ENCODE measurements around the gene LAMA3.

Gene LAMA3

DNA sequence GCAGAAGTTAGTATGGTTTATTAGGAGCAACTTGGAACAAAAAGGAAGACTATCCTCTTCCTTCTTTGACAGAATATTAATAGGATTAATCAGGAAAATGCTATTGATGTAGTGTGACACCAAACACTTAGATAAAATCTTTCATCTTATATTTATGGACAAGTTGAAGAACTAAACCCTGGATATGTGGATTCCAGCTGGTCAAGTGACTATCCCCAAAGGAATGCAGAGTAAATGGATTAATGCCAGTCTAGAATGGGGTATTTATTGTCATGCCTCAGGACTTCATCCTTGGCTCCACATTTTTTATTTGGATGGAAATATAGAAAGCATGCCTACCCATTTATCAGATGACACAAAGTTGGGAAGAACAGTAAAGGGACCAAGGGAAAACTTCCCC lies 201.3 kb downstream of the LAMA3 start:
- no peaks in the 10 kb centered on the region for H3K4me1 ChIP-seq (ENCODE audit: insufficient read depth, low read length)
- H3K27me3 ChIP-seq (ENCODE audit: insufficient read depth, low read length) = no peaks in the 10 kb centered on the region
- H3K36me3 ChIP-seq (ENCODE audit: insufficient read depth, low read depth, low read length) = no peaks in the 10 kb centered on the region
- H3K27ac ChIP-seq (ENCODE audit: low read length) = no peak overlapping the region
- no peak overlapping the region for H3K9ac ChIP-seq (ENCODE audit: low read depth, low read length)
- no peak overlapping the region for H3K4me3 ChIP-seq (ENCODE audit: low read length)
- H3K9me3 ChIP-seq (ENCODE audit: insufficient read depth, low read depth, low read length) = no peaks in the 10 kb centered on the region

DNA sequence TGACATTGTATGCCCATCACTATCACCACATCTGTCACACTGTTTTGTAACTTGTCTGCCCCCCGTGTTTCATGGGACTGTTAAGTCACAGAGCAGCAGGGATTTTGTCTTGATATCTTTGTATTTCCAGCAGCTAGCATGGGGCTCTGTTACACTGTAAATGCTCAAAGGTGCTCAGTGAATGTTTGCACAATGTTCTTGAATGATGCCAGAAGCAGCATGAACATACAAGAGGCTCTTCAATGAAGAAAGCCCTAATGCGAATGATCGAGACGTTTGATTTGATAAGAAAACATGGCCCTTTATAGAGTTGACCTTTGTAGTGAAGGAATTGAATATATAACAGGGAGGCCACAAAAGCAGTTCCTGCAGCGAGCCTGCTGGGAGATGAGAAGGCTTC lies 204.4 kb downstream of the LAMA3 start:
- Histone ChIP-seq H3K36me3 (ENCODE audit: insufficient read depth, low read depth, low read length) (no peaks in the 10 kb centered on the region), H3K27me3 (ENCODE audit: insufficient read depth, low read length) (no peaks in the 10 kb centered on the region)

DNA sequence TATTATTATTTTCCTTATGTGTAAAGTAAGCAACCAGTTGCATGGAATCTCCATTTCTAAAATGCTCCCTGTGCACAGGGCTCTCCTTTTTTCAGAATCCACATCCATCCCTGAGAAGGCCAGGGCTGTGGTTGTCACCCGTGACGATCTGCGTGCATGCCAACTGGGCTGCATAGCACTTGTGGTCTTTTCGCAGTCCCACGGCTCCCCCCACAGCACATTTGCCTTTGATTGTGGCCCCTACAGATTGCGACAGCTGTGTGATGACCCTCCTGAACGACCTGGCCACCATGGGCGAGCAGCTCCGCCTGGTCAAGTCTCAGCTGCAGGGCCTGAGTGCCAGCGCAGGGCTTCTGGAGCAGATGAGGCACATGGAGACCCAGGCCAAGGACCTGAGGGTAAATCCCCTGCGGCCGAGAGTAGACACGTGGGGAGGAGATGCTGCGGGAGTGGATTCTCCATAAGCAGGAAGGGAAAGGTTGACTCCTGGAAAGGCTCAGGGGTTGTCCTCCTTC lies 205.5 kb downstream of the LAMA3 start:
- Histone ChIP-seq H3K4me3 (ENCODE audit: low read length) (no peak overlapping the region), H3K4me1 (ENCODE audit: insufficient read depth, low read length) (no peaks in the 10 kb centered on the region), H3K27ac (ENCODE audit: low read length) (no peak overlapping the region), H3K9ac (ENCODE audit: low read depth, low read length) (no peak overlapping the region), H3K9me3 (ENCODE audit: insufficient read depth, low read depth, low read length) (no peaks in the 10 kb centered on the region), H3K27me3 (ENCODE audit: insufficient read depth, low read length) (no peaks in the 10 kb centered on the region), H3K36me3 (ENCODE audit: insufficient read depth, low read depth, low read length) (no peaks in the 10 kb centered on the region)

More for the DNA sequence above, 204.4 kb downstream of the LAMA3 start:
- Histone ChIP-seq H3K9ac (ENCODE audit: low read depth, low read length) (no peak overlapping the region), H3K9me3 (ENCODE audit: insufficient read depth, low read depth, low read length) (no peaks in the 10 kb centered on the region), H3K4me3 (ENCODE audit: low read length) (no peak overlapping the region), H3K4me1 (ENCODE audit: insufficient read depth, low read length) (no peaks in the 10 kb centered on the region), H3K27ac (ENCODE audit: low read length) (no peak overlapping the region)

DNA sequence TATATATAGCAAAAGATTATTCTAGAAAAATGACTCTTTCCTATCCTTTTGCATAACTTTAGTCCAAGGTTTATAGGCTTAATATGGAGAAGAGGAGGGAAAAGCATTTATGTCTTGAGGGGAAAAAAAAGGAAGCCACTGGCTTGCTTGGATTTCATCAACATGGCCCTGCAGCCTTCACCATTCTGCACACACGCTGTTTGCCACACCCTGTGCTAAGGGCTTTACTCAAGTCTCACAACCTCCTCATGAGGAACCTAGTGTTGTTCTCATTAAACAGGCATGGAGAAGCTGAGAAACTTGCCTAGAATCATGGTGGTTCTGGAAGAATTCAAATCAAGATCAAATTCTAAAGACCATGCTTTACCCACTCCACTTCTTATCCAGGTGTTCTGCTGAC lies 208.0 kb downstream of the LAMA3 start:
- H3K9ac ChIP-seq (ENCODE audit: low read depth, low read length) = no peak overlapping the region
- no peak overlapping the region for H3K4me3 ChIP-seq (ENCODE audit: low read length)
- H3K27ac ChIP-seq (ENCODE audit: low read length) = no peak overlapping the region
- H3K27me3 ChIP-seq (ENCODE audit: insufficient read depth, low read length) = no peaks in the 10 kb centered on the region
- no peaks in the 10 kb centered on the region for H3K36me3 ChIP-seq (ENCODE audit: insufficient read depth, low read depth, low read length)
- H3K4me1 ChIP-seq (ENCODE audit: insufficient read depth, low read length) = no peaks in the 10 kb centered on the region; the same call in 1 of the 2 replicates
- no peaks in the 10 kb centered on the region for H3K9me3 ChIP-seq (ENCODE audit: insufficient read depth, low read depth, low read length)

DNA sequence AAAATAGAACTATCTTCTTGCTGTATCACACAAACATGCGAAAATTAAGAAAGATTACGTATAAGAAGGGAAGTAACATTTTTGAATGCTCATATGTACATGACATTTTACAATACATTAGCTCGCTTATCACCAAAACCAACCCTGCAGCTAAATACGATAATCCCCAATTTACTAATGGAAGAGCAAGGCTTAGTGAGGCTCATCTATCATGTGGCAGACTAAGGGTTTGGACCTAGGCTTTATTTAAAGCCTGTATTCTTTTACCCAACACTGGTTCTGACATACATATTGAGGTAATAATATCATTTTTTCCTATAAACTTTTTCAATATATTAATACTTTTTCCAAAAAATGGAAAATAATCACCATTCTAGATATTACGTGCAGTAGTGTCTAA lies 208.5 kb downstream of the LAMA3 start:
- Histone ChIP-seq H3K36me3 (ENCODE audit: insufficient read depth, low read depth, low read length) (no peaks in the 10 kb centered on the region), H3K27ac (ENCODE audit: low read length) (no peak overlapping the region), H3K4me1 (ENCODE audit: insufficient read depth, low read length) (no peaks in the 10 kb centered on the region; the same call in 1 of the 2 replicates), H3K9ac (ENCODE audit: low read depth, low read length) (no peak overlapping the region), H3K9me3 (ENCODE audit: insufficient read depth, low read depth, low read length) (no peaks in the 10 kb centered on the region), H3K4me3 (ENCODE audit: low read length) (no peak overlapping the region), H3K27me3 (ENCODE audit: insufficient read depth, low read length) (no peaks in the 10 kb centered on the region)

DNA sequence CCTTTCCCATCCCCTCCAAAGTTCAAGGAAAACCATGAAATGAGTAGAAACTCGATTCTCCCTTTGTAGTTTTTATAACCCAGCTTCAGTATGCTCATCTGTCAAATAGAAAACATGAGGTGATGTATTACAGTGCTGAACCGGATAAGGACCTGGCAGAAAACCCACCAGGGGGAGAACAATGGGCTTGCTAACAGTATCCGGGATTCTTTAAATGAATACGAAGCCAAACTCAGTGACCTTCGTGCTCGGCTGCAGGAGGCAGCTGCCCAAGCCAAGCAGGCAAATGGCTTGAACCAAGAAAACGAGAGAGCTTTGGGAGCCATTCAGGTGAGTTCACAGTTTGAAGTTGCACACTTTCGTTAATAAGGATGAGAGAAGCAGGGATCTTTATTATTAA lies 211.7 kb downstream of the LAMA3 start:
- Histone ChIP-seq H3K27me3 (ENCODE audit: insufficient read depth, low read length) (no peaks in the 10 kb centered on the region), H3K4me3 (ENCODE audit: low read length) (no peak overlapping the region), H3K36me3 (ENCODE audit: insufficient read depth, low read depth, low read length) (no peaks in the 10 kb centered on the region), H3K4me1 (ENCODE audit: insufficient read depth, low read length) (no peaks in the 10 kb centered on the region; the same call in 1 of the 2 replicates), H3K9ac (ENCODE audit: low read depth, low read length) (no peak overlapping the region), H3K9me3 (ENCODE audit: insufficient read depth, low read depth, low read length) (no peaks in the 10 kb centered on the region), H3K27ac (ENCODE audit: low read length) (no peak overlapping the region)

DNA sequence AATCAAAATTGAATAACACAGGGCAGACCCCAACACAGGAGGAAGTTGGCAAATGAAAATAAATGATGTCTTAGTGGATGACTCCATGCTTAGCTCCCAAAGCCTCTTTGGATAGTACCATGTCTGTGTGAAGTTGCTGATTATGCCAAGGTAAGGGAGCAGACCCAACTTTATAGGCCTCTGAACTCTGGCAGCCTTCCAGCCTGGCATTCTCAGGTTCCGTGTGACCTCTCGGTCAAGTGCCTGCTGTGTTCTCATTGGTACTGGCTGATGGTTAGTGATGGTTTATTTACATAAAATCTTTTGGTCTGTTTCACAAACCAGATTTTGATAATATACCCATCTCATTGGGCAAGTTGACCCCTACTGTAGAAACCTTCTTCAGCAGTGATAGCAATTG lies 213.1 kb downstream of the LAMA3 start:
- Histone ChIP-seq H3K27ac (ENCODE audit: low read length) (no peak overlapping the region), H3K9me3 (ENCODE audit: insufficient read depth, low read depth, low read length) (no peaks in the 10 kb centered on the region), H3K9ac (ENCODE audit: low read depth, low read length) (no peak overlapping the region), H3K27me3 (ENCODE audit: insufficient read depth, low read length) (no peaks in the 10 kb centered on the region), H3K4me3 (ENCODE audit: low read length) (no peak overlapping the region), H3K36me3 (ENCODE audit: insufficient read depth, low read depth, low read length) (no peaks in the 10 kb centered on the region), H3K4me1 (ENCODE audit: insufficient read depth, low read length) (no peaks in the 10 kb centered on the region; the same call in 1 of the 2 replicates)

DNA sequence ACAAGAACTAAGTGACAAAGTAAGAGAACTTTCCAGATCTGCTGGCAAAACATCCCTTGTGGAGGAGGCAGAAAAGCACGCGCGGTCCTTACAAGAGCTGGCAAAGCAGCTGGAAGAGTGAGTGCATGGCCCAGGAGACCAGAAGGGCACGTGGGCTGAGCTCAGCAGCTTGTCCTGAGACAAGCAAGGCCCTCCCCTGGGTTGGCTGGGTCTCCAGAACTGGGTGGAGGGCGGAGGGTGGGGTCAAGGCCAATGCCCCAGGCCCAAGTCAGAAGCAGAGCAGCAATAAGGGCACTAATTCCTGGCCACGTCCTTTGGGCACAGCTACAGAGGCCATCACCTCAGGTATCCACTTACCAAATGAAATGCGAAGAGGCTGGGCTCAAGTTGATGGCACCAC lies 214.7 kb downstream of the LAMA3 start:
- no peak overlapping the region for H3K4me3 ChIP-seq (ENCODE audit: low read length)
- no peaks in the 10 kb centered on the region for H3K27me3 ChIP-seq (ENCODE audit: insufficient read depth, low read length)
- H3K9ac ChIP-seq (ENCODE audit: low read depth, low read length) = no peak overlapping the region
- H3K36me3 ChIP-seq (ENCODE audit: insufficient read depth, low read depth, low read length) = no peaks in the 10 kb centered on the region
- no peaks in the 10 kb centered on the region for H3K9me3 ChIP-seq (ENCODE audit: insufficient read depth, low read depth, low read length)
- no peak overlapping the region for H3K27ac ChIP-seq (ENCODE audit: low read length)
- H3K4me1 ChIP-seq (ENCODE audit: insufficient read depth, low read length) = no peaks in the 10 kb centered on the region; the same call in 1 of the 2 replicates

DNA sequence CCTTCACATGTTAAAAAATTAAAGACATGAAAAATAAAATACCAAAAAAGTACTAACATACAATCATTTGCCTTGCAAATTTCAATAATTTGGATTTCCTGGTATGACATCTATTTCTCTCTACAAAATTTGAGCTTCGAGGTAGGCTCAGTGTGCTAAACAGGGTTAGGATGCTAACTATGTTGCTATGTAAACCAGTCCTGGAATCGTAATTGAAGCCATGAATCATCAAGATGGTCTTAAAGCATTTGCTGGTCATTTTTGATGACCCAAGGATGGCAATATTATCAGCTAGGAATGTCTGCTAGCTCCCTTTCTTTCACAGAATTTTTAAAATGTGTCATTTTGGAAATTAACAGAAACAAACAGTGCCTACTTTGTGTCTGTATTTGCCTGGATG lies 217.4 kb downstream of the LAMA3 start:
- H3K4me3 ChIP-seq (ENCODE audit: low read length) = no peak overlapping the region
- H3K9ac ChIP-seq (ENCODE audit: low read depth, low read length) = no peak overlapping the region
- no peaks in the 10 kb centered on the region for H3K36me3 ChIP-seq (ENCODE audit: insufficient read depth, low read depth, low read length)
- no peak overlapping the region for H3K27ac ChIP-seq (ENCODE audit: low read length)
- H3K27me3 ChIP-seq (ENCODE audit: insufficient read depth, low read length) = no peaks in the 10 kb centered on the region
- H3K4me1 ChIP-seq (ENCODE audit: insufficient read depth, low read length) = no peaks in the 10 kb centered on the region
- H3K9me3 ChIP-seq (ENCODE audit: insufficient read depth, low read depth, low read length) = no peaks in the 10 kb centered on the region

DNA sequence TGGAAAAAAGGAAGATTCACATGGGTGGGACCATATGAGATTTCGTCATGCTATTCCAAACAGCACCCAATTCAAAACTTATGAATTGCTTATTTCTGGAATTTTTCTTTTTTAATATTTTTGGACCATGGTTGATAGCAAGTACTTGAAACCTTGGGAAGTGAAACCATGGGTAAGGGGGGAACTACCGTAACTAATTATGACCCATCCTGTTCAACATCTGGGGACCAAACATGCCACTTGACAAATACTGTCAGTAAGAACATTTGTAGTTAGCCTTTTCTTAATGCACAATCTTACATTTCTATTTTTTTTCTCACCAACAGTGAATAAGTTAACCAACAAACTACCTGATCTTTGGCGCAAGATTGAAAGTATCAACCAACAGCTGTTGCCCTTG lies 219.6 kb downstream of the LAMA3 start:
- Histone ChIP-seq H3K36me3 (ENCODE audit: insufficient read depth, low read depth, low read length) (no peaks in the 10 kb centered on the region), H3K9ac (ENCODE audit: low read depth, low read length) (no peak overlapping the region), H3K4me1 (ENCODE audit: insufficient read depth, low read length) (no peaks in the 10 kb centered on the region), H3K27me3 (ENCODE audit: insufficient read depth, low read length) (no peaks in the 10 kb centered on the region), H3K9me3 (ENCODE audit: insufficient read depth, low read depth, low read length) (no peaks in the 10 kb centered on the region), H3K4me3 (ENCODE audit: low read length) (no peak overlapping the region), H3K27ac (ENCODE audit: low read length) (no peak overlapping the region)

DNA sequence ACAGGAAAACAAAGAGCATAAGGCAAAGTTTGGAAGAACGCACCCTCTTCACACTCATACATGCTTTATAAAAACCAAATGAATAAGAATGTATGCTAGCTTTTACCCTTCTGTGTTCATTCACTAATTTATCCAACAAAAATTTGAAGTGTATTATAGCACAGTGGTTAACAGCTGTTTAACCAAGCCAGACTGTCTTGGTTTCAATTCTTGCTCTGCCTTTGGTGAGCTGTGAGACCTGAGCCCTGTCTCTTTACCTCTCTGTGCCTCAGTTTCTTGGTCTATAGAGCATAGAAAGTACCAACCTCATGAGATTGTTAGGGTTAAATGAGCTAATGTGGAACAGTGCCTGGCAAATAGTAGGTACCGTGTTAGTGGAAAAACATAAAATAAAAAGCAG lies 220.8 kb downstream of the LAMA3 start:
- Histone ChIP-seq H3K9ac (ENCODE audit: low read depth, low read length) (no peak overlapping the region), H3K36me3 (ENCODE audit: insufficient read depth, low read depth, low read length) (no peaks in the 10 kb centered on the region), H3K4me1 (ENCODE audit: insufficient read depth, low read length) (no peaks in the 10 kb centered on the region), H3K9me3 (ENCODE audit: insufficient read depth, low read depth, low read length) (no peaks in the 10 kb centered on the region), H3K27me3 (ENCODE audit: insufficient read depth, low read length) (no peaks in the 10 kb centered on the region), H3K27ac (ENCODE audit: low read length) (no peak overlapping the region), H3K4me3 (ENCODE audit: low read length) (no peak overlapping the region)

DNA sequence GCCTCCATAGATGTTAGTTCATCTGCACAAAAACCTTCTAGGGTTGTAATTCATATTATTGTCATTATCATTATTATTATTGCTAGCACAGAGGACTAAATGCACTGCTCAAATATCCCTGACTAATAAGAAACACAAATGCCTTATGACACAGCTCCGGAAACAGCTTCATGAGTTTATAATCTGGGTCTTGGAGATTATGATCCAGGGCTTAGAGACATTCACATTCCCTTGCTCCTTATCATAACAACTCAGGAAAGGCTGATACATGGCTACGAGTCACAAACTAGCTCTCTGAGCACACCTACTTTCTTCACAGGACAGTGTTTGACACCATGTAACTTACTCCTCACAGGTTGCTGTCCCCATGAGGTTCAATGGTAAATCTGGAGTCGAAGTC lies 223.1 kb downstream of the LAMA3 start:
- Histone ChIP-seq H3K4me1 (ENCODE audit: insufficient read depth, low read length) (no peaks in the 10 kb centered on the region), H3K4me3 (ENCODE audit: low read length) (no peak overlapping the region), H3K36me3 (ENCODE audit: insufficient read depth, low read depth, low read length) (no peaks in the 10 kb centered on the region), H3K27me3 (ENCODE audit: insufficient read depth, low read length) (no peaks in the 10 kb centered on the region), H3K9me3 (ENCODE audit: insufficient read depth, low read depth, low read length) (no peaks in the 10 kb centered on the region), H3K27ac (ENCODE audit: low read length) (no peak overlapping the region), H3K9ac (ENCODE audit: low read depth, low read length) (no peak overlapping the region)

DNA sequence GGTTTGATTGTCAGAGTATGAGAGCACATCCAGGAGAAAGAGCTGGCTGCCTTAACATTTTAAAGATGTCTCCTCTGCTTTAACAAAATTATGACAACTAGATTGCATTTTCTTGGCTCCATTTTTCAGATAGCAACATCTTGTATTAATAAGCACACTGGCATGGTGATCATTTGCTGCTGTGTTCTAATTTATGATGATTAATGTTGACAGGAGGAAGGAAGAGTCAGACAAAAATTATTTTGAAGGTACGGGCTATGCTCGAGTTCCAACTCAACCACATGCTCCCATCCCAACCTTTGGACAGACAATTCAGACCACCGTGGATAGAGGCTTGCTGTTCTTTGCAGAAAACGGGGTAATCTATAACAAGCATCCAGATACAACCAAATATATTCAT lies 227.1 kb downstream of the LAMA3 start:
- Histone ChIP-seq H3K27me3 (ENCODE audit: insufficient read depth, low read length) (no peaks in the 10 kb centered on the region), H3K9ac (ENCODE audit: low read depth, low read length) (no peak overlapping the region), H3K4me1 (ENCODE audit: insufficient read depth, low read length) (peaks cover 2% of the 10 kb centered on the region; the same call in 1 of the 2 replicates), H3K9me3 (ENCODE audit: insufficient read depth, low read depth, low read length) (no peaks in the 10 kb centered on the region), H3K4me3 (ENCODE audit: low read length) (no peak overlapping the region), H3K36me3 (ENCODE audit: insufficient read depth, low read depth, low read length) (no peaks in the 10 kb centered on the region), H3K27ac (ENCODE audit: low read length) (no peak overlapping the region)

All from iPS-20b (cell line).